Keratinocyte (primary cell): ENCODE results near the gene ROCK1.

Source experiments
- CTCF ChIP-seq, 3 experiments: IDR thresholded peaks in 1 of 3; conservative IDR thresholded peaks in 1 of 3; optimal IDR thresholded peaks in 1 of 3; 2 replicates in 2 of 3; 3 replicates in 1 of 3; pipeline versions ENCODE3 to v1.5.1; 2011; ENCODE audit warnings: low read length in 3 of 3, mild to moderate bottlenecking in 3 of 3, moderate library complexity in 2 of 3, control low read depth in 1 of 3, inconsistent platforms in 1 of 3; ENCODE audit not compliant: insufficient read depth in 2 of 3; ENCODE audit errors: extremely low read depth in 1 of 3
- EZH2 ChIP-seq: IDR thresholded peaks from one replicate; pipeline ENCODE4 v1.6.1; 2012; ENCODE audit warnings: inconsistent platforms, mild to moderate bottlenecking, low read length, moderate library complexity

DNA sequence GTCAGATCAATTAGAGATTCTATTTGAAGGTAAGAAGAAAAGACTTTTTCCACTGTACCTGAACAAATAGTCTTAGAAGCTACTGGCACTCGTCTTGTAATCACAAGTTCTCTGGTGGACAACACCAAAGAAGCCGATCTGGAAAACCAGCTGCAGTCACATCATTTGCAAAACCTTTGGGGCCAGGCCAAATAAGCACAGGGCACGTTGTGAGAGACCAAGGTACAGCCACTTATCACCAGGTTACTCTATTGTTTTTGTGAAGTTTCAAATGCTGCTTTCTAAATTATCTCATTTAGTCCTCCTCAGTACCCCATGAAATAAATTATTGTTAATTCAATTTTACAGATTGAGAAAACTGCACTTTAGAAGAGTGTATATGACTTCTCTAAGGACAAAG is 18.5 kb downstream of the ROCK1 start:
- TF ChIP-seq CTCF (optimal IDR thresholded peaks at IDR 0.05 in 1 of 3, IDR thresholded peaks at IDR 0.05 in 1 of 3, conservative IDR thresholded peaks at IDR 0.05 in 1 of 3; ENCODE audit: extremely low read depth in 1 of 3, insufficient read depth in 2 of 3, low read length in 3 of 3) (no peak), EZH2 (no peak)
